Body of pancreas (tissue), 4 donors: ENCODE results near the gene H6PD. TPM values are rescaled to one million over a fixed set of nuclear protein-coding genes. Genes with fewer than 3 reads are reported as not detected.

Experiments used
- ATAC-seq: fragments of 150-250 bp; one replicate; pipeline ENCODE4 v1.9.1; 2016
- DNase-seq, 4 donors: peaks; one replicate each; pipeline ENCODE4 v3.0.0-alpha.2; 2019
- H3K27ac ChIP-seq, 4 donors: fragments of 200-600 bp; sonication (generic); 1 replicate in 3 of 4; 2 replicates in 1 of 4; pipeline versions ENCODE4 v1.5.1 to v1.6.1; 2016 to 2019; ENCODE audit warnings: mild to moderate bottlenecking in 1 of 4, mixed read lengths in 1 of 4, moderate library complexity in 1 of 4
- H3K27me3 ChIP-seq, 2 donors: fragments of 200-600 bp; sonication (generic); one replicate each; pipeline ENCODE4 v1.6.0; 2016; ENCODE audit warnings: mild to moderate bottlenecking in 1 of 2
- H3K36me3 ChIP-seq, 2 donors: fragments of 200-600 bp; sonication (generic); replicated peaks in 1 of 2; 2 replicates each; pipeline ENCODE4 v1.5.1; 2016; ENCODE audit warnings: low read depth in 2 of 2; ENCODE audit not compliant: insufficient read depth in 1 of 2
- H3K4me1 ChIP-seq: fragments of 200-600 bp; sonication (generic); one replicate; pipeline ENCODE4 v1.6.0; 2016
- H3K4me3 ChIP-seq, 2 donors: fragments of 200-600 bp; sonication (generic); 1 replicate in 1 of 2; 2 replicates in 1 of 2; pipeline ENCODE4 v1.5.1; 2016 to 2019
- H3K9me3 ChIP-seq, 3 donors: fragments of 200-600 bp; sonication (generic); 1 replicate in 2 of 3; 2 replicates in 1 of 3; pipeline ENCODE4 v1.5.1; 2016
- POLR2A ChIP-seq, 3 donors: fragments of 450-650 bp; IDR thresholded peaks; one replicate each; pipeline ENCODE4 v1.6.1; 2016; ENCODE audit warnings: antibody characterized with exemption in 3 of 3, mild to moderate bottlenecking in 2 of 3
- WGBS, 2 donors: methylation state at CpG; one replicate each; pipeline ENCODE4 v1.1.5; 2017; 5-methylcytosine and 5-hydroxymethylcytosine counted together
- intact Hi-C: fragments of 100-400 bp; cut with DNase I; formaldehyde crosslinking; loops from one replicate; pipeline ENCODE4 v1.15.1; 2023
- total RNA-seq, 2 donors: library from RNA; depleted of rRNA; stranded (reverse); fragments of >200 nt; gene quantifications; one replicate each; pipeline ENCODE4 v1.1.0, GENCODE V29; 2016
- TF ChIP-seq, protein P1 (sequence below), 7 experiments: fragments of 450-650 bp in 4 of 7; fragments of 200-600 bp in 3 of 7; sonication (generic) in 3 of 7; IDR thresholded peaks; one replicate each; pipeline ENCODE4 v1.5.1; 2016 to 2019; ENCODE audit warnings: antibody characterized with exemption in 7 of 7

H6PD gene
- total RNA-seq, 2 donors from 2014 or later, result 24.1 to 35.6 TPM

DNA sequence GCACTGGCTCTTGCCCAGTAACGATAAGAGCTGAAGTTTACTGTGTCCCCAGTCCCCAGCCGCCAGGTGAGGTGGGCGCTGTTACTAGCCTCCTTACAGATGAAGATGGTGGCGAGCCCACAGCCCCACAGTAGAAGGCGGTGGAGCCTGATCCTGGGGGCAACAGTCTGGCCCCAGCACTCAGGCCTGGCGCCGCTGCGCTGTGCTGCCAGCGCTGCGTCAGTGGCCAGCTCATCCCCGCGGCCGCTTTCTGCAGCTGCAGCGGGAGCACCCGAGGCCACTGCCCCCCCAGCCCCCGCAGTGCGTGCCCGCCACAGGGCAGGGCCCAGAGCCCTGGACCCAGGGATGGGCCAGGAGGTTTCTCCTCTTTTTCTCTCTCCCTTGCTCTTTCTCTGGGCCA is 13.3 kb downstream of the H6PD start:
- ATAC-seq (no peak), DNase-seq (peak in 1 of 4 donors; percentile 3)
- Histone ChIP-seq H3K4me1 (peaks cover 76% of the 10 kb centered on the region), H3K27ac (peak overlapping the region in 2 of 4 donors; percentile 72 to 80), H3K4me3 (no peak overlapping the region), H3K9me3 (no peaks in the 10 kb centered on the region), H3K27me3 (no peaks in the 10 kb centered on the region), H3K36me3 (no peaks in the 10 kb centered on the region)
- intact Hi-C loops, result no loop called here
- WGBS, 2 donors, result 90 to 94% methylated on average over 14 to 18 of the region's 18 CpGs
- no peak for TF ChIP-seq POLR2A (IDR thresholded peaks at IDR 0.05)
- TF ChIP-seq, protein P1, sequence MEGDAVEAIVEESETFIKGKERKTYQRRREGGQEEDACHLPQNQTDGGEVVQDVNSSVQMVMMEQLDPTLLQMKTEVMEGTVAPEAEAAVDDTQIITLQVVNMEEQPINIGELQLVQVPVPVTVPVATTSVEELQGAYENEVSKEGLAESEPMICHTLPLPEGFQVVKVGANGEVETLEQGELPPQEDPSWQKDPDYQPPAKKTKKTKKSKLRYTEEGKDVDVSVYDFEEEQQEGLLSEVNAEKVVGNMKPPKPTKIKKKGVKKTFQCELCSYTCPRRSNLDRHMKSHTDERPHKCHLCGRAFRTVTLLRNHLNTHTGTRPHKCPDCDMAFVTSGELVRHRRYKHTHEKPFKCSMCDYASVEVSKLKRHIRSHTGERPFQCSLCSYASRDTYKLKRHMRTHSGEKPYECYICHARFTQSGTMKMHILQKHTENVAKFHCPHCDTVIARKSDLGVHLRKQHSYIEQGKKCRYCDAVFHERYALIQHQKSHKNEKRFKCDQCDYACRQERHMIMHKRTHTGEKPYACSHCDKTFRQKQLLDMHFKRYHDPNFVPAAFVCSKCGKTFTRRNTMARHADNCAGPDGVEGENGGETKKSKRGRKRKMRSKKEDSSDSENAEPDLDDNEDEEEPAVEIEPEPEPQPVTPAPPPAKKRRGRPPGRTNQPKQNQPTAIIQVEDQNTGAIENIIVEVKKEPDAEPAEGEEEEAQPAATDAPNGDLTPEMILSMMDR (IDR thresholded peaks at IDR 0.05), result no peak

DNA sequence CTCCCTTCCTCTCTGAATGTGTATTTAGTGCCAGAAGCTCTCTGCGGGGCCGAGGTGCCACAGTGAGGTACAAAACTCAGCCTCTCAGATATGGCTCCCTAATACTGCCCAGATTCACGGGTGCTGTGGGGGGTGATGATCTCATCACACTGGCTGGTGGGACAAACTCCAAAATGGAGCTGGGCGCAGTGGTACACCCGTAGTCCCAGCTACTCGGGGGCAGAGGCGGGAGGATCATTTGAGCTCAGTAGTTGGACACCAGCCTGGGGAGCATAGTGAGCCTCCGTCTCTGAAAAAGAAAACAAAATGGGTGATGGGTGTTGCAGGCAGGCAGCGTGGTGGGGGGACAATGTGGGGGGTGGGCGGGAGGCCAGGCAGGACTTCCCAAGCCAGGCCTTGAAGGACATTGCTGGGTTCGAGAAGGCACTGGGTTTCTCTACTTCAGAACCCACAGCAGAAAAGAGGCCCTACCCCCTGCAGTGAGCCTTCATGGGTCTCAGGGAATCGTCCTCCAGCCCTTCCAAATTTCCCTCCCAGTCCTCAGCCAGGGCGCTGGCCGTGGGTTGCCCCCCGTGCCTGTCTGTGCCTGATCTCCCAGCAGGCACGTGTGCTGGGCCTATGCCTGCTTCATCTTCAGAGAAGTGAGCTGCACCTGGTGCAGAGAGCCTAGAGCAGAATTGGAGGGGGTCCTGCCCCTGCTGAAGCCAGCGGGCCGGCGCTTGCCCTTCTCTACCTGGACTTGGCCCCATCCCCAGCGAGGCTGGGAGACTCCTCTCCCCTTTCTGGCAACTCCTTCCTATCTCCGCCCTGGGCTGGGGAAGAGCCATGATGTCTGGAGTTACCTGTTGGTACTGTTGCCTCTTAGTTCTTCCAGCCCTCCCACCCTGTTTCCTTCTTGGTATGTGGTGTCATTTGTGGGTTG is 14.0 kb downstream of the H6PD start:
- H3K36me3 ChIP-seq, result no peaks in the 10 kb centered on the region
- H3K27me3 ChIP-seq, result no peaks in the 10 kb centered on the region
- H3K27ac ChIP-seq, result peak overlapping the region in 3 of 4 donors; percentile 72 to 82 (median 80)
- no peak for ATAC-seq
- WGBS, 2 donors, result 80 to 81% methylated on average over 12 to 20 of the region's 21 CpGs
- H3K4me1 ChIP-seq, result peaks cover 71% of the 10 kb centered on the region
- peak in 1 of 4 donors; percentile 3 for DNase-seq
- H3K9me3 ChIP-seq, result no peaks in the 10 kb centered on the region
- intact Hi-C loops, result no loop called here
- H3K4me3 ChIP-seq, result no peak overlapping the region
- no peak for TF ChIP-seq POLR2A (IDR thresholded peaks at IDR 0.05)
- TF ChIP-seq, protein P1 (IDR thresholded peaks at IDR 0.05), result no peak

DNA sequence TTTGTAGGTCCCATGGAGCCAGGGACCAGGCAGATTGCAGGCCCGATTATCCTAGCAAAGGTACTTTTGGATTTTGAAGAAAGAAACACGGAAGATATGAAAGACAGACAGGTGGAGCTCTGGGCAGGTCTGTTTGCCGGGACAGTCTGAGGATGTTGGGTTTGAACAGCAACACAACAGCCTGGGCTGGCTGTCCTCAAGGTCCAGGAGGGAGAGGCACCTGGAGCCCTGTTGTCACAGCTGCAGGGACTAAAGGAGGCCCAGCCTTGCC is 14.6 kb downstream of the H6PD start:
- Histone ChIP-seq H3K4me1 (peaks cover 67% of the 10 kb centered on the region), H3K4me3 (no peak overlapping the region), H3K36me3 (no peaks in the 10 kb centered on the region), H3K27ac (peak overlapping the region; percentile 71 to 82 (median 76)), H3K9me3 (no peaks in the 10 kb centered on the region), H3K27me3 (no peaks in the 10 kb centered on the region)
- no peak for ATAC-seq
- DNase-seq, result peak in 1 of 4 donors; percentile 63
- WGBS, 2 donors, result 27 to 32% methylated on average over 3 of the region's 3 CpGs
- no peak for TF ChIP-seq POLR2A (IDR thresholded peaks at IDR 0.05)
- TF ChIP-seq, protein P1 (IDR thresholded peaks at IDR 0.05), result no peak
- intact Hi-C loops, result no loop called here

DNA sequence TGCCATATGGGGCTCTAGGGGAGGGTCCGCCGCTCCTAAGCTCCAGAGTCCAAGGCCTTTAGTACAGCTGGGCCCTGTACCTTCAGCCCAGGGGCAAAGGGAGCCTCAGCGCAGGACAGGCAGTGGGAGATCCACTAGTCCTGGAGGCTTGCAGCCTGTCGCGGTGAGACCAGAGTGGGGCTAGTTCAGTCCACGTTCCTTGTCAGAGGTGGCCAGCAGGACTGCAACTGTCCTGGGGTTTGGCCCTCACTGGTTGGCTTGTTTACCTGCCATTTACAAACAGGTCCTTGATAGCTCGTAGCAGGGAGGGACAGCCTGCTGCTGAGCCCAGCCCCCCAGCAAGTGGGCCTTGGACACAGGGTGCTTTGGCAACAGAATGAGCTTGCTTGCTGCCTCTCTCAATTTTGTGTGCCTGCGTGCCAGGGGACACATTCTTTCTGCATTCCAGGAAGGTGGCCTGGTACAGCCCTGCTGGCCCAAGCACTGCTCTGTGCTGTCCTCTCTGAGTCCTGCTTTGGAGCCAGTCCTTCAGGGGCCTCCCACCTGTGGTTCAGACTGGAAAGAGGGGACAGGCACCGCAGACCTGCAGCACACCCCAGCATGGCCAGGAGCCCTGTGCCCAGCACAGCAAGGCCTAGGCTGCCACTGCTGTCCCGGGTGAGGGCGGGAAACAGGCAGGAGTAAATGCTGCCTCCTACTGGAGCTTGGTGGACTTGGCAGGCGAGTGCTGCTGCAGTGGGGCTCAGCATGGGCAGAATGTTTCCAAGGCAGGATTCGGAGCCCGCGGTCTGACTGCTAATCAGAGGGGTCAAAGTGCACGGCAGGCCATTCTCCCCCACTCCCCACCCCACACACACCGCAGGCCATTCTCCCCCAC is 15.2 kb downstream of the H6PD start:
- no peak overlapping the region for H3K4me3 ChIP-seq
- 32 to 45% methylated on average over 8 to 17 of the region's 17 CpGs for WGBS, 2 donors
- ATAC-seq (peak; percentile 74), DNase-seq (peak; percentile 73 to 85 (median 79))
- TF ChIP-seq POLR2A (IDR thresholded peaks at IDR 0.05), result peak in 1 of 3 donors; percentile 23
- TF ChIP-seq, protein P1 (IDR thresholded peaks at IDR 0.05), result peak; percentile 19 to 79 (median 62)
- H3K27ac ChIP-seq, result peak overlapping the region; percentile 71 to 82 (median 76)
- H3K36me3 ChIP-seq, result no peaks in the 10 kb centered on the region
- H3K27me3 ChIP-seq, result no peaks in the 10 kb centered on the region
- intact Hi-C loops, result no loop called here
- no peaks in the 10 kb centered on the region for H3K9me3 ChIP-seq
- peaks cover 61% of the 10 kb centered on the region for H3K4me1 ChIP-seq
